Parathyroid adenoma (tissue), 2 donors: ENCODE data around the gene SLC47A2.
"Not testable (repeated sequence)": the region's sequence is repeated elsewhere in the genome, so short reads cannot be mapped to it uniquely, and the experiment has no call there.

ENCODE experiments used
- H2AFZ ChIP-seq: fragments of 300-600 bp; sonication (generic); one replicate; pipeline ENCODE4 v1.7.0; 2017; ENCODE audit warnings: antibody characterized with exemption, mild to moderate bottlenecking
- H3K27ac ChIP-seq: fragments of 300-600 bp; sonication (generic); one replicate; pipeline ENCODE4 v1.7.0; 2017
- H3K27me3 ChIP-seq: fragments of 300-600 bp; sonication (generic); one replicate; pipeline ENCODE4 v1.7.0; 2017; ENCODE audit warnings: low read length; ENCODE audit not compliant: control insufficient read depth, insufficient read depth
- H3K36me3 ChIP-seq: fragments of 300-600 bp; sonication (generic); one replicate; pipeline ENCODE4 v1.7.0; 2017; ENCODE audit warnings: low read length; ENCODE audit not compliant: control insufficient read depth, insufficient read depth
- H3K4me1 ChIP-seq: fragments of 300-600 bp; sonication (generic); one replicate; pipeline ENCODE4 v1.7.0; 2017; ENCODE audit warnings: control low read depth
- H3K4me2 ChIP-seq: fragments of 300-600 bp; sonication (generic); one replicate; pipeline ENCODE4 v1.7.0; 2017; ENCODE audit warnings: low read length
- H3K4me3 ChIP-seq: fragments of 300-600 bp; sonication (generic); one replicate; pipeline ENCODE4 v1.7.0; 2017; ENCODE audit warnings: low read depth, low read length
- H3K79me2 ChIP-seq: fragments of 300-600 bp; sonication (generic); one replicate; pipeline ENCODE4 v1.7.0; 2017; ENCODE audit warnings: control low read depth
- H3K9ac ChIP-seq: fragments of 300-600 bp; sonication (generic); one replicate; pipeline ENCODE4 v1.7.0; 2017; ENCODE audit warnings: mild to moderate bottlenecking
- H3K9me3 ChIP-seq: fragments of 300-600 bp; sonication (generic); one replicate; pipeline ENCODE4 v1.7.0; 2017; ENCODE audit warnings: low read length; ENCODE audit not compliant: control insufficient read depth
- CTCF ChIP-seq: fragments of 300-600 bp; sonication (generic); IDR thresholded peaks from one replicate; pipeline ENCODE4 v1.7.0; 2017; ENCODE audit warnings: antibody characterized with exemption, mild to moderate bottlenecking
- donor health status: primary hyperparathyroidism.

The SLC47A2 gene

GRCh38 chr17:19716108-19717030 is at the start of gene SLC47A2:
TSS of gene SLC47A2 (minus strand) at chr17:19716584. CDS start at chr17:19716555, 29 bp downstream.
- Histone ChIP-seq H2AFZ (no peak within 1 kb of the TSS), H3K4me2 (no peak within 1 kb of the TSS), H3K9ac (no peak within 1 kb of the TSS), H3K36me3 (no peaks in the 10 kb centered on the region), H3K4me1 (peaks cover 9% of the 10 kb centered on the region), H3K4me3 (no peak within 1 kb of the TSS), H3K27me3 (no peaks in the 10 kb centered on the region), H3K79me2 (no peaks in the 10 kb centered on the region), H3K9me3 (no peaks in the 10 kb centered on the region), H3K27ac (no peak within 1 kb of the TSS)
- no peak for TF ChIP-seq CTCF

DNA sequence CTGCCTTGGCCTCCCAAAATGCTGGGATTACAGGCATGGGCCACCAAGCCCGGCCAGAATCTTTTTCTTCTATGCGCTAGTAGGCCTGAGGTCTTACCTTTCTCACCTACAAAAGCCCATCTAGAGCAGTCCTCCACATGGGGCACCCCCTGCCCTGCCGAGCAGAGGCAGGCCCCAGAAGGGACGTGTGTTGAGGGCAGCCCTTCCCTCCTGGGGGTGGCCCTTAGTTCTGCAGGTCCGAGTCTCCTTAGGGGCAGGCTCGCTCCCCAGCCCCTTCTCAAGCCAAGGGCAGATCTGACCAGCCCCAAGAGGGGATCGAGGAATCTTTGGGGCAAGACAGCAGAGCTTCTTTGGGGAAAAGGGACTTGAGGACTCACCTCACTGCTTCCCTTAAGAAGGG is 49.6 kb upstream of the SLC47A2 start:
- H3K36me3 ChIP-seq: no peaks in the 10 kb centered on the region
- H2AFZ ChIP-seq: no peak overlapping the region
- no peak overlapping the region for H3K4me2 ChIP-seq
- H3K4me3 ChIP-seq: no peak overlapping the region
- no peaks in the 10 kb centered on the region for H3K27me3 ChIP-seq
- no peaks in the 10 kb centered on the region for H3K79me2 ChIP-seq
- H3K9me3 ChIP-seq: no peaks in the 10 kb centered on the region
- no peak overlapping the region for H3K27ac ChIP-seq
- H3K4me1 ChIP-seq: no peaks in the 10 kb centered on the region
- no peak overlapping the region for H3K9ac ChIP-seq
- no peak for TF ChIP-seq CTCF

DNA sequence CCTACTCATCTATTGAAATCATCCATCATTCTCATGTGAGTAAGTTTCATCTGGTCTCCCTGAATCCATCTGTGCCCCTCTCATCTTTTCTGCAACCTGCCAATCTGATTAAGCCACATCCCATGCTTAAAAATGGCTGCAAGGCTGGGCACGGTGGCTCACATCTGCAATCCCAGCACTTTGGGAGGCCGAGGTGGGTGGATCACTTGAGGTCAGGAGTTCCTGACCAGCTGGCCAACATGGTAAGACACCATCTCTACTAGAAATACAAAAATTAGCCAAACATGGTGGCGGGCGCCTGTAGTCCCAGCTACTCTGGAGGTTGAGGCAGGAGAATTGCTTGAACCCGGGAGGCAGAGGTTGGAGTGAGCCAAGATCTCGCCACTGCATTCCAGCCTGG is 47.6 kb upstream of the SLC47A2 start:
- H3K79me2 ChIP-seq, H3K27ac ChIP-seq, H2AFZ ChIP-seq, H3K27me3 ChIP-seq, H3K4me1 ChIP-seq, H3K36me3 ChIP-seq, H3K9me3 ChIP-seq, H3K4me2 ChIP-seq, H3K4me3 ChIP-seq, H3K9ac ChIP-seq: not testable (repeated sequence)

- H3K27me3 ChIP-seq: no peaks in the 10 kb centered on the region
- no peaks in the 10 kb centered on the region for H3K4me1 ChIP-seq
- H3K36me3 ChIP-seq: no peaks in the 10 kb centered on the region
- no peak overlapping the region for H3K4me2 ChIP-seq
- no peak overlapping the region for H3K9ac ChIP-seq
- no peak for TF ChIP-seq CTCF
- H3K27ac ChIP-seq: no peak overlapping the region
- no peak overlapping the region for H3K4me3 ChIP-seq
- H2AFZ ChIP-seq: no peak overlapping the region
- no peaks in the 10 kb centered on the region for H3K79me2 ChIP-seq
- no peaks in the 10 kb centered on the region for H3K9me3 ChIP-seq
Measured at GRCh38 chr17:19763416-19763815, 47.0 kb upstream of the SLC47A2 start.

- Histone ChIP-seq H3K4me1 (no peaks in the 10 kb centered on the region), H3K9ac (no peak overlapping the region), H3K4me2 (no peak overlapping the region), H3K27ac (no peak overlapping the region), H3K36me3 (no peaks in the 10 kb centered on the region), H3K4me3 (no peak overlapping the region), H2AFZ (peak overlapping the region; percentile 33), H3K27me3 (no peaks in the 10 kb centered on the region), H3K79me2 (no peaks in the 10 kb centered on the region), H3K9me3 (no peaks in the 10 kb centered on the region)
- peak; percentile 63 for TF ChIP-seq CTCF
Measured at GRCh38 chr17:19762515-19762961, 46.2 kb upstream of the SLC47A2 start.
